NCI-H187 (cell line): ENCODE data around the gene TAB3.
"Not testable (repeated sequence)": the region's sequence is repeated elsewhere in the genome, so short reads cannot be mapped to it uniquely, and the experiment has no call there.

ENCODE experiments used
- DNase-seq, 2 experiments: peaks; one replicate each; lab custom pipeline; 2025; lab: John Stamatoyannopoulos, UW

Gene TAB3

DNA sequence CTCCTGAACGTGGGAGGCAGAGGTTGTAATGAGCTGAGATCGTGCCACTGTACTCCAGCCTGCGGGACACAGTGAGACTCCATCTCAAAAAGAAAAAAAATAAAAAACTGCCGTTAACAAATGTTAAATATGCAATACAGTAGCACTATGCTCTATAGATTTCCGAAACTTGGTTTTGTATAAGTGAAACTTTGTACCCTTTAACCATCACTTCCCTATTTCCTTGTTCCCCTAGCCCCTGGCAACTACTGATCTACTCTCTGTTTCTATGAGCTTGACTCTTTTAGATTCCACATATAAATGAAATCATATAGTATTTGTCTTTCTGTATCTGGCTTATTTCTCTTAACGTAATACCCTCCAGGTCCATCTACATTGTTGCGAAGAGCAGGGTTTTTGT, 74.1 kb downstream of the TAB3 start:
- no peak for DNase-seq

DNA sequence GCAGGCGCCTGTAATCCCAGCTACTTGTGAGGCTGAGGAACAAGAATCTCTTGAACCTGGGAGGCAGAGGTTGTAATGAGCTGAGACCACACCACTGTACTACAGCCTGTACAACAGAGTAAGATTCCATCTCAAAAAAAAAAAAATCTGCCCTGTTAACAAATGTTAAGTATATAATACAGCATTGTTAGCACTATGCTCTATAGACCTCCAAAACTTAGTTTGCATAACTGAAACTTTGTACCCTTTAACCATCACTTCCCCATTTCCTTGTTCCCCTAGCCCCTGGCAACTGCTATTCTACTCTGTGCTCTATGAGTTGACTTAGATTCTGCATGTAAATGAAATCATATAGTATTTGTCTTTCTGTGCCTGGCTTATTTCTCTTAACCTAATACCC, 76.7 kb downstream of the TAB3 start:
- no peak for DNase-seq

DNA sequence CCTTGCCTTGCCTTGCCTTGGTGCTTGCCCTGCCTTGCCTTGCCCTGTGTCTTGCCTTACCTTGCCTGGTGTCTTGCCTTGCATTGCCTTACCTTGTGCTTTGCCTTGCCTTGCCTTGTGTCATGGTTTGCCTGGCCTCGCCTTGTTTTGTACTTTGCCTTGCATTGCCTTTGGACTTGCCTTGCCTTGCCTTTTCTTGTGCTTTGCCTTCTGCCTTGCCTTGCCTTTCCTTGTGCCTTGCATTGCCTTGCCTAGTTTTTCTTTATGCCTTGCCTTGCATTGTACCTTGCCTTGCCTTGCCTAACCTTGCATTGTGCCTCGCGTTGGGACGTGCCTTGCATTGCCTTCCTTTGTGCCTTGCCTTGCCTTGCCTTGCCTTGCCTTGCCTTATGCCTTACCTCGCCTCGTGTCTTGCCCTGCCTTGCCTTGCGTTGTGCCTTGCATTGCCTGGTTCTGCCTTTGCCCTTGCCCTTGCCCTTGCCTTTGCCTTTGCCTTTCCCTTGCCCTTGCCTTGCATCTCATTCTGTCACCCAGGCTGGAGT, 82.8 kb downstream of the TAB3 start:
- DNase-seq = no peak

DNA sequence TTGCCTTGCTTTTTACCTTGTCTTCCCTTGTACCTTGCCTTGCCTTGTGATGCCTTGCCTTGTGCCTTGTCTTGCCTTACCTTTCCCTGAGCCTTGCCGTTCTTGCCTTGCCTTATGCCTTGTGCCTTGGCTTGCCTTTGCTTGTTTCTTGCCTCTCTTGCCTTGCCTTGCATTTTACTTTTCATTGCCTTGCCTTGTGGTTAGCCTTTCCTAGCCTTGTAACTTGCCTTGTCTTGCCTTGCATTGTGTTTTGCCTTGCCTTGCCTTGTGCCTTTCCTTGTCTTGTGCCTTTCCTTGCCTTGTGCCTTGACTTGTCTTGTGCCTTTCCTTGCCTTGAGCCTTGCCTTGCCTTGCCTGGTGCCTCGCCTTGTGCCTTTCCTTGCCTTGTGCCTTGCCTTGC, 84.6 kb downstream of the TAB3 start:
- no peak for DNase-seq

DNA sequence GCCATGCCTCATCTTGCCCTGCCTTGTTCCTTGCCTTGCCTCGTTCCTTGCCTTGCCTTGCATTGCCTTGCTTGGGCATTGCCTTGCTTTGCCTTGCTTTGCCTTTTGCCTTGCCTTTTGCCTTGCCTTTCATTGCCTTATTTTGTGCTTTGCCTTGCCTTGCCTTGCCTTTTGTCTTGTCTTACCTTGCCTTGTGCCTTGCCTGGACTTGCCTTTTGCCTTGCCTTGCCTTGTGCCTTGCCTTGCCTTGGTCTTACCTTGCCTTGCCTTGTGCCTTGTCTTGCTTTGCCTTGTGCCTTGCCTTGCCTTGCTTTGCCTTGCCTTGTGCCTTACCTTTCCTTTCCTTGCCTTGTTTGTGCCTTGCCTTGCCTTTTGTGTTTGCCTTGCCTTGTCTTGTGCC, 88.2 kb downstream of the TAB3 start:
- DNase-seq = no peak

DNA sequence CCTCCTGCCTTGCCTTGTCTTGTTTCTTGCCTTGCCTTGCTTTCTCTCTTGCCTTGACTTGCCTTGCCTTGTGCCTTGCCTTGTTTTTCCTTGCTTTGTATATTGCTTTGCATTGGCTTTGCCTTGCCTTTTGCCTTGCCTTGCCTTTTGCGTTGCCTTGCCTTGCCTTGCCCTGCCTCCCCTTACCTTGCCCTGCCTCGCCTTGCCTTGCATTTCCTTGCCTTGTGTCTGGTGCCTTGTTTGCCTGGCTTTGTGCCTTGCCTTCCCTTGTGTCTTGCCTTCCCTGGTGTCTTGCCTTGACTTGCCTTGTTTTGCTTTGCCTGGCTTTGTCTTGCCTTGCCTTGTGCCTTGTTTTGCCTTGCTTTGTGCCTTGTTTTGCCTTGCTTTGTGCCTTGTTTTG, 89.7 kb downstream of the TAB3 start:
- DNase-seq = no peak

DNA sequence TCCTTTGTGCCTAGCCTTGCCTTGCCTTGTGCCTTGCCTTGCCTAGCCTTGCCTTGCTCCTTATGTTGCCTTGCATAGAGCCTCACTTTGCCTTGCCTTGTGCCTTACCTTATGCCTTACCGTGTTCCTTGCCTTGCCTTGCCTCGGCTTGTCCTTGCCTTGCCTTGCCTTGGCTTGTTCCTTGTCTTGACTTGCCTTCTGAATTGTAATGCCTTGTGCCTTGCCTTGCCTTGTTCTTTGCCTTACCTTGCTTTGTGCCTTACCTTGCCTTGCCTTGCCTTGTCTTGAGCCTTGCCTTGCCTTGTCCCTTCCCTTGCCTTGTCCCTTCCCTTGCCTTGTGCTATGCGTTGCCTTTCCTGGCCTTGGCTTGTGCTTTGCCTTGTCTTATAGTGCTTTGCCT, 90.2 kb downstream of the TAB3 start:
- no peak for DNase-seq

DNA sequence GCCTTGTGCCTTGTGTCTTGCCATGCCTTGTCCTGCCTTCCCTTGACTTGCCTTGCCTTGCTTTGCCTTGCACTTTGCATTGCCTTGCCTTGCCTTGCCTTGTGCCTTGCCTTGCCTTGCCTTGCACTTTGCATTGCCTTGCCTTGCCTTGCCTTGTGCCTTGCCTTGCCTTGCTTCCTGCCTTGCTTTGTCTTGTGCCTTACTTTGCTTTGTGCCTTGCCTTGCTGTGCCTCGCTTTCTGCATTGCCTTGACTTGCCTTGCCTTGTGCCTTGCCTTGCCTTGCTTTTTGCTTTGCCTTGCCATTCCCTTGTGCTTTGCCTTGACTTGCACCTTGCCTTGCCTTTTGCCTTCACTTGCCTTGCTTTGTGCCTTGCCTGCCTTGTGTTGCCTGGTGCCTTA, 91.8 kb downstream of the TAB3 start:
- DNase-seq = not testable (repeated sequence)

DNA sequence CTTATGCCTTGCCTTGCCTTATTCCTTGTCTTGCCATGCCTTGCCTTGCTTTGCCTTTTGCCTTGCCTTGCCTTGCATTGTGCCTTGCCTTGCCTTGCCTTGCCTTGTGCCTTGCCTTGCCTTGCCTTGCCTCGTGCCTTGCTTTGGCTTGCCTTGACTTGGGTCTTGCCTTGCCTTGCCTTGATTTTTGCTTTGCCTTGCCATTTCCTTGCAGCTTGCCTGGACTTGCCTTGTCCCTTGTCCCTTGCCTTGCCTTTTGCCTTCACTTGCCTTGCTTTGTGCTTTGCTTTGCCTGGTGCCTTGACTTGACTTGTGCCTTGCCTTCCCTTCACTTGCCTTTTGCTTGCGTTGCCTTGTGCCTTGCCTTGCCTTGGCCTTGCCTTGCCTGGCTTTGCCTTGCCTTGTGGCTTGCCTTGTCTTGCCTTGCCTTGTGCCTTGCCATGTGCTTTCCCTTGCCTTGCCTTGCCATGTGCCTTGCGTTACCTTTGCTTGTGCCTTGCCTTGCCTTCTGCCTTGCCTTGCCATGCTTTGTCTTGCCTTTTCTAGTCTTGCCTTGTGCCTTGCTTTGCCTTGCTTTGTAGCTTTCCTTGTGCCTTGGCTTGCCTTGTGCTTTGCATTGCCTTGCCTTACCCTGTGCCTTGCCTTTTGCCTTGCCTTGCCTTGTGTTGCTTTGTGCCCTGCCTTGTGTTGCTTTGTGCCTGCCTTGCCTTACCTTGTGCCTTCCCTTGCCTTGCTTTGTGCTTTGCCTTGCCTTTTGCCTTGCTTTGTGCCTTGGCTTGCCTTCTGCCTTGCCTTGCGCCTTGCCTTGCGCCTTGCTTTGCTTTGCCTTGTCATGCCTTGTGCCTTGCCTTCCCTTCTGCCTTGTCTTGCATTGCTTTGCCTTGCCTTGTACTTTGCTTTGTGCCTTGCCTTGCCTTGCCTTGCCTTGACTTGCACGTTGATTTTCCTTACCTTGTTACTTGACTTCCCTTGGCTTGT, 92.8 kb downstream of the TAB3 start:
- no peak for DNase-seq

DNA sequence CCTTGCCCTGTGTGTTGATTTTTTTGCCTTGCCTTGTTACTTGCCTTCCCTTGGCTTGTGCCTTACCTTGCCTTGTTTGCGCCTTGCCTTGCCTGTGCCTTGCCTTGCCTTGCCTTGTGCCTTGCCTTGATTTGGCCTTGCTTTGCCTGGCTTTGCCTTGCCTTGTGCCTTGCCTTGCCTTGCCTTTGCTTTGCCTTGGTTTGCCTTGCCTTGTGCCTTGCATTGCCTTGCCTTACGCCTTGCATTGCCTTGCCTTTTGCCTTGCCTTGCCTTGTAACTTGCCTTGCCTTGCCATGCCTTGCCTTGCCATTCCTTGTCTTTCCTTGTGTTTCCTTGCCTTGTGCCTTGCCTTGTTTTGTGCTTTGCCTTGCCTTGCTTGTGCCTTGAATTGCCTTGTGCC, 94.6 kb downstream of the TAB3 start:
- no peak for DNase-seq

DNA sequence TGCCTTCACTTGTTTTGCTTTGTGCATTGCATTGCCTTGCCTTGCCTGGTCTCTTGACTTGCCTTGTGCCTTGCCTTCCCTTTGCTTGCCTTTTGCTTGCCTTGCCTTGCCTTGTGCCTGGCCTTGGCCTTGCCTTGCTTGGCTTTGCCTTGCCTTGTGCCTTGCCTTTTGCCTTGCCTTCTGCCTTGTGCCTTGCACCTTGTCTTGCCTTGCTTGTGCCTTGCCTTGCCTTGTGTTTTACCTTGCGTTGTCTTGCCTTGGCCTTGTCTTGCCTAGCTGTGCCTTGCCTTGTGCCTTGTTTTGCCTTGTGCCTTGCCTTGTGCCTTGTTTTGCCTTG, 95.3 kb downstream of the TAB3 start:
- DNase-seq = no peak

DNA sequence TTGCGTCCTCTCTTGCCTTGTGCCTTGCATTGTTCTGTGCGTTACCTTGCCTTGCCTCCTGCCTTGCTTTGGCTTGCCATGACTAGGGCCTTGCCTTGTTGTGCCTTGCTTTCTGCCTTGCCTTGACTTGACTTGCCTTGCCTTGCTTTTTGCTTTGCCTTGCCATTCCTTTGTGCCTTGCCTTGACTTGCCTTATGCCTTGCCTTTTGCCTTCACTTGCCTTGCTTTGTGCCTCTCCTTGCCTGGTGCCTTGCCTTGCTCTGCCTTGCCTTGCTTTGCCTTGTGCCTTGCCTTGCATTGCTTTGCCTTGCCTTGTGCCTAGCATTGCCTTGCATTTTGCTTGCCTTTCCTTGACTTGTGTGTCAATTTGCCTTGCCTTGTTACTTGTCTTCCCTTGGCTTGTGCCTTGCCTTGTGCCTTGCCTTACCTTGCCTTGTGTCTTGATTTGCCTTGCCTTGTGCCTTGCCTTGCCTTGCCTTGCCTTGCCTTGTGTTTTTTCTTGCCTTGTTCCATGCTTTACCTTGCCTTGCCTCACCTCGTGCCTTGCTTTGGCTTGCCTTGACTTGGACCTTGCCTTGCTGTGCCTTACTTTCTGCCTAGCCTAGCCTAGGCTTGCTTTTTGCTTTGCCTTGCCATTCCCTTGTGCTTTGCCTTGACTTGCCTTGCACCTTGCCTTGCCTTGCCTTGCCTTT, 95.8 kb downstream of the TAB3 start:
- DNase-seq = no peak

DNA sequence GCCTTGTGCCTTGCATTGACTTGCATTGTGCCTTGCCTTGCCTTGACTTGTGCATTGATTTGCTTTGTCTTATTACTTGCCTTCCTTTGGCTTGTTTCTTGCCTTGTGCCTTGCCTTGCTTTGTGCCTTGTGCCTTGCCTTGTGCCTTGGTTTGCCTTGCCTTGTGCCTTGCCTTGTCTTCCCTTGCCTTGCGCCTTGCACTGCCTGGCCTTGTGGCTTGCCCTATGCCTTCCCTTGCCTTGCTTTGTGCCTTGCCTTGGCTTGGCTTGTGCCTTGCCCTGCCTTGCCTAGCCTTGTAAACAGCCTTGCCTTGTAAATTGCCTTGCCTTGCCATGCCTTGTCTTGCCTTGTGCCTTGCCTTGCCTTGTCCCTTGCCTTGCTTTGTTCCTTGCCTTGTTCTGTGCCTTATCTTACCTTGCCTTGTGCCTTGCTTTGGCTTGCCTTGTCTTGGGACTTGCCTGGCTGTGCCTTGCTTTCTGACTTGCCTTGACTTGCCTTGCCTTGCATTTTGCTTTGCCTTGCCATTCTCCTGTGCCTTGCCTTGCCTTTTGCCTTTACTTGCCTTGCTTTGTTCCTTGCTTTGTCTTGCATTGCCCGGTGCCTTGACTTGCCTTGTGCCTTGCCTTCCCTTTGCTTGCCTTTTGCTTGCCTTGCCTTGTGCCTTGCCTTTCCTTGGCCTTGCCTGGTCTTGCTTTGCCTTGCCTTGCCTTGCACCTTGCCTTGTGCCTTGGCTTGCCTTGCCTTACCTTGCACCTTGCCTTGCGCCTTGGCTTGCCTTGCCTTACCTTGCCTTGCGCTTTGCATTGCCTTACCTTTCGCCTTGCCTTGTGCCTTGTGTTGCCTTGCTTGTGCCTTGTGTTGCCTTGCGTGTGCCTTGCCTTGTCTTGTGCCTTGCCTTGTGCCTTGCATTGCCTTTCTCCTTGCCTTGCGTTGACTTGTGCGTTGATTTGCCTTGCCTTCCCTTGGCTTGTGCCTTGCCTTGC, 97.5 kb downstream of the TAB3 start:
- no peak for DNase-seq

DNA sequence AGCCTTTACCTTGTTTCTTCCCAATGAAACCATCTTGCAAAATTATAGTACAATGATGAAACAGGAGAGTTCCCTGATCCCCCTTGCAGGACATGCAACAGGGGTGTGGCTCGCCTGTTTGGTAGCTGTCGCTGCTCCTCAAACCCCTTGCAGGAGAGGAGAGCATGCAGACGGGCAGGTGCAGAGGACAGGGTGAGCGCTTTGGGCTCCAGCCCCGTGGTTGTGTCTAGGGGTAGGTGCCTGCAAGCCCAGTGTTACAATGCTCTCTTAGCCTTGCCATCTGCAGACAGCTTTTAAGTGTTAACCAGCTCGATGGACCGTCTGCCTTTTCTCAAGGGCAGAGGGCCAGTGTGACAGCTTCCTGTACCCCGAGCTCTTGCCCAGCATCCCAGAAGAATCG, 102.0 kb downstream of the TAB3 start:
- DNase-seq = no peak

DNA sequence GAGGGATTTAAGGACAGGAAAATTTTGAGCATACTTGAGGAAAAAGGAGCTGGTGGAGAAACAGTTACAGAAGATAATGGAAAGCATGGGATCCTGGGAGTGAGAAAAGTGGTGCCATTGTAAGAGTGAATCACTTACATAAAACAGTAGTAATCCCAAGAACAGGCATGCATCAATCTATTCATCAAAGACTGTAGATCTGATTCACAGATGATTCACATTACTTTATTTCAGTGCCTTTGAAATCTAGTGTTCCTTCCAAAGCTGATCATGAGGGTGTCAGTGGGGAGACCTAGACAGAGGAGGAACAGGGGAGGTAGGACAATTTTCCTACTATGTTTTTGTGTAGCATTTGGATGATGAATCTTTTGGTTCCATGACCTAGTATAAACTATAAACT, 102.7 kb downstream of the TAB3 start:
- DNase-seq = no peak

DNA sequence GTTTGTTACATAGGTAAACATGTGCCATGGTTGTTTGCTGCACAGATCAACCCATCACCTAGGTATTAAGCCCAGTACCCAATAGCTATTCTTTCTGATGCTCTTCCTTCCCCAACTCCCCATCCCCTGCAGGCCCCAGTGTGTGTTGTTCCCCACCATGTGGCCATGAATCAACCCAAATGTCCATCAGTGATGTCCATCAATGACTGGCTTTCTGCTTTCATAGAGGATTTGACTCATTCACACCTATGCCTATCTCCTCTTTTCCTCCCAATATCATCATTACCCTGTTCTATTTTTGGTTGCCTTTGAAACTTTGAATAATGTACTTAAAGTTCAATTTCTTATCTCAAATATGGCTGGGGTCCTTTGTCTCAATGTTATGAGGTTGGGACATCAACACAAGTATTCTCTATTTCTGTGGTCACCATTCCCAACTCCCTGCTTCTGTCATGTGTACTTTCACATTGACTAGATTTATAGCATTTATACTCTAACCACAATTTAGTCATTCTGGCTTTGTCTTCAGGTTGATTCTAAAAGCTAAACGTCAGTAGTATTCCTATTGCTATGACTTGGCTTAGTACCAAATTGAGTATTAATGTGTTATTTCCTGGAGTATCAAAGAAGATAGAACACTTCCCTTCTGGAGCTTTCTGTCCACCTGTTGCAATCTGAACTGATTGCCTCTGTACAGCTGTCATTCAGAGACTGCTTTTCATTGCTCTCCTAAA, 107.2 kb downstream of the TAB3 start:
- DNase-seq = no peak

DNA sequence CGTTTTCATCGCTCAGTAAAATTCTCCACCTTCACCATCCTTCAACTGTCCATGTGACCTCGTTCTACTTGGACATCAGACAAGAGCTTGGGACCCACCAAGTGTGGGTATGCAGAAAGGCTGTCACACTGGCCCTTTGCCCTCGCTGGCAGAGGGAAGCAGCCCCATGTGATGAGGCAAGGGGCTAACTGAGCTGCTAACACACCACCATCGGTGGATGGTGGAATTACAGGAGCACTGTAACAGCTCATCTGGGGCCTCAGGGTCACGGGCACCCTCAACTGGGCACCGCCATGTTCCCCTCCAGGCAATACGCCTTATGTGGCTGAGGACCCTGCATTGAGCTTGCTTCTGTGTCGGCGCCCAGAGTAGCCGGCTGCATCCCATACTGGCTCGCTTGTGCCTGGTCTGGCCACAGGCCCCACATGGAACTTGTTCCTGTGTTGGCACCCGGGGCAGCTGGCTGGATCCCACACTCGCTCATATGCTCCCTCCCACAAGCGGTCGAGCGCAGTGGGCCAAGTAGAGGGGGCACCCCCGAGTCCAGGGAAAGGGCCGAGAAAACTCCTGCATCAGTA, 109.5 kb downstream of the TAB3 start:
- DNase-seq = no peak

DNA sequence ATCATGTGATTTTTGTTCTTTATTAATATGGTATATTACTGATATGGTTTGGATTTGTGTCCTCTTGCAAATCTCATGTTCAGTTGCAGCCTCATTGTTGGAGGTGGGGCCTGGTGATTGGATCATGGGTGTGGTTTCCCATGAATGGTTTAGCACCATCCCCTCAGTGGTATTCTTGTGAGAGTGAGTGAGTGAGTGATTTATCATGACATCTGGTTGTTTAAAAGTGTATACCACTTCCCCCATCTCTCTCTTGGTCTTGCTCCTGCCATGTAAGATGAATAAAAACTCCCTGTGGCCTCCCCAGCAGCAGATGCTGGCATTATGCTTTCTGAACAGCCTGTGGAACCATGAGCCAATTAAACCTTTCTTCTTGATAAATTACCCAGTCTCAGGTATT, 111.5 kb downstream of the TAB3 start:
- DNase-seq = no peak
